Right renal pelvis (tissue), 4 donors: ENCODE measurements around the gene OCA2. TPM values are rescaled to one million over a fixed set of nuclear protein-coding genes. Genes with fewer than 3 reads are reported as not detected.
"Not testable (repeated sequence)": the region's sequence is repeated elsewhere in the genome, so short reads cannot be mapped to it uniquely, and the experiment has no call there.

Source experiments
- DNase-seq, 4 donors: peaks; one replicate each; pipeline ENCODE4 v3.0.0-alpha.2; 2013; ENCODE audit warnings: low read depth in 4 of 4, low spot score in 3 of 4, missing footprints in 1 of 4
- polyA plus RNA-seq, 4 donors: library from polyadenylated mRNA; unstranded; fragments of 120-200 nt; gene quantifications; one replicate each; pipeline ENCODE4 v1.2.1, GENCODE V29; 2013; ENCODE audit not compliant: insufficient read length in 4 of 4

OCA2 gene
- polyA plus RNA-seq, 4 donors, result 8.7 to 11.2 (median 9.4) TPM

- DNase-seq, result no peak
Measured at GRCh38 chr15:27757052-27757451, 342.1 kb downstream of the OCA2 start.

GRCh38 chr15:27752691-27753090, 346.4 kb downstream of the OCA2 start:
- DNase-seq, result no peak

GRCh38 chr15:27747997-27748396, 351.1 kb downstream of the OCA2 start:
- no peak for DNase-seq

- no peak for DNase-seq
Measured at GRCh38 chr15:27746401-27746955, 352.6 kb downstream of the OCA2 start.

- no peak for DNase-seq
Measured at GRCh38 chr15:27744641-27745040, 354.5 kb downstream of the OCA2 start.

GRCh38 chr15:27743638-27744037, 355.5 kb downstream of the OCA2 start:
- no peak for DNase-seq

GRCh38 chr15:27742751-27743477, 356.2 kb downstream of the OCA2 start:
- no peak for DNase-seq

GRCh38 chr15:27741226-27741860, 357.8 kb downstream of the OCA2 start:
- DNase-seq, result peak in 2 of 4 donors; percentile 18 to 20

GRCh38 chr15:27734785-27735495, 364.2 kb downstream of the OCA2 start:
- DNase-seq, result no peak

GRCh38 chr15:27731776-27732175, 367.3 kb downstream of the OCA2 start:
- no peak for DNase-seq

- no peak for DNase-seq
Measured at GRCh38 chr15:27730868-27731267, 368.2 kb downstream of the OCA2 start.

GRCh38 chr15:27725731-27726130, 373.4 kb downstream of the OCA2 start:
- DNase-seq, result no peak

GRCh38 chr15:27723821-27724220, 375.3 kb downstream of the OCA2 start:
- DNase-seq, result no peak

- DNase-seq, result no peak
Measured at GRCh38 chr15:27722102-27722501, 377.0 kb downstream of the OCA2 start.

- DNase-seq, result no peak
Measured at GRCh38 chr15:27714675-27715074, 384.4 kb downstream of the OCA2 start.

- DNase-seq, result not testable (repeated sequence)
Measured at GRCh38 chr15:27713850-27714249, 385.3 kb downstream of the OCA2 start.

GRCh38 chr15:27707257-27707656, 391.9 kb downstream of the OCA2 start:
- no peak for DNase-seq

GRCh38 chr15:27706300-27706699, 392.8 kb downstream of the OCA2 start:
- DNase-seq, result no peak

GRCh38 chr15:27705056-27705455, 394.1 kb downstream of the OCA2 start:
- DNase-seq, result no peak
